GM19351 (cell line): ENCODE results near the gene TCF7L2.

ENCODE experiments used
- ATAC-seq: cut with Tn5 transposase; IDR thresholded peaks from one replicate; pipeline ENCODE4 v1.9.1; 2021; ENCODE audit warnings: mild to moderate bottlenecking, moderate library complexity; ENCODE audit not compliant: unreplicated experiment

The TCF7L2 gene

GRCh38 chr10:113111900-113112853, 162.1 kb downstream of the TCF7L2 start:
- ATAC-seq = no peak

GRCh38 chr10:113113241-113113640, 163.2 kb downstream of the TCF7L2 start:
- ATAC-seq = no peak

GRCh38 chr10:113113918-113114317, 163.9 kb downstream of the TCF7L2 start:
- no peak for ATAC-seq

GRCh38 chr10:113115556-113115955, 165.5 kb downstream of the TCF7L2 start:
- ATAC-seq = no peak

GRCh38 chr10:113118882-113119281, 168.8 kb downstream of the TCF7L2 start:
- no peak for ATAC-seq

- ATAC-seq = no peak
These were observed 169.8 kb downstream of the TCF7L2 start for GRCh38 chr10:113119801-113120200.

GRCh38 chr10:113121153-113121552, 171.1 kb downstream of the TCF7L2 start:
- ATAC-seq = no peak

- no peak for ATAC-seq
These were observed 172.9 kb downstream of the TCF7L2 start for GRCh38 chr10:113122947-113123346.

GRCh38 chr10:113124724-113125123, 174.7 kb downstream of the TCF7L2 start:
- ATAC-seq = no peak

GRCh38 chr10:113125612-113126011, 175.6 kb downstream of the TCF7L2 start:
- no peak for ATAC-seq

- no peak for ATAC-seq
These were observed 176.5 kb downstream of the TCF7L2 start for GRCh38 chr10:113126229-113127201.

- no peak for ATAC-seq
These were observed 177.3 kb downstream of the TCF7L2 start for GRCh38 chr10:113127261-113127900.

GRCh38 chr10:113127901-113128283, 177.8 kb downstream of the TCF7L2 start:
- ATAC-seq = no peak

- no peak for ATAC-seq
These were observed 178.5 kb downstream of the TCF7L2 start for GRCh38 chr10:113128450-113129070.

GRCh38 chr10:113129117-113129516, 179.1 kb downstream of the TCF7L2 start:
- no peak for ATAC-seq

GRCh38 chr10:113130014-113130641, 180.1 kb downstream of the TCF7L2 start:
- ATAC-seq = no peak

- no peak for ATAC-seq
These were observed 181.7 kb downstream of the TCF7L2 start for GRCh38 chr10:113131613-113132261.

- ATAC-seq = no peak
These were observed 182.6 kb downstream of the TCF7L2 start for GRCh38 chr10:113132591-113133121.

- ATAC-seq = no peak
These were observed 183.6 kb downstream of the TCF7L2 start for GRCh38 chr10:113133497-113134115.
